PC-9 (cell line): ENCODE data around the gene ARMC2. TPM values are rescaled to one million over a fixed set of nuclear protein-coding genes. Genes with fewer than 3 reads are reported as not detected.

Source experiments
- BruUV-seq: library from RNA; stranded (reverse); fragments of 400-500 nt; replicated peaks from 2 replicates; lab custom pipeline; 2021; lab: Mats Ljungman, UMichigan
- CTCF ChIA-PET: fragments of 300-600 bp; sonication (Branson Sonifier 250); formaldehyde crosslinking; loops from one replicate; lab custom pipeline; 2022; ENCODE audit warnings: antibody characterized with exemption; lab: Charles Lee
- POLR2A ChIA-PET: fragments of 300-600 bp; sonication (Branson Sonifier 250); formaldehyde crosslinking; loops from one replicate; lab custom pipeline; 2022; ENCODE audit warnings: antibody characterized with exemption; ENCODE audit not compliant: unreplicated experiment; lab: Charles Lee
- DNase-seq, 2 experiments: peaks; one replicate each; pipeline versions ENCODE4 v3.0.0 to v3.0.0-alpha.2; 2015 to 2022; ENCODE audit warnings: mixed read lengths in 1 of 2
- H2AFZ ChIP-seq: fragments of 200-600 bp; sonication (generic); 2 replicates; pipeline ENCODE4 v1.8.1; 2017; ENCODE audit warnings: antibody characterized with exemption
- H3F3A ChIP-seq: fragments of 200-600 bp; sonication (generic); 2 replicates; pipeline ENCODE4 v1.8.1; 2017; ENCODE audit warnings: antibody characterized with exemption, mild to moderate bottlenecking, low read depth; ENCODE audit not compliant: insufficient read depth
- H3K27ac ChIP-seq: fragments of 200-600 bp; sonication (generic); 2 replicates; pipeline ENCODE4 v1.6.1; 2016; ENCODE audit warnings: mixed run types
- H3K27me3 ChIP-seq: fragments of 200-600 bp; sonication (generic); 2 replicates; pipeline ENCODE4 v1.6.1; 2016; ENCODE audit warnings: low read depth, mixed run types; ENCODE audit not compliant: insufficient read depth
- H3K36me3 ChIP-seq: fragments of 200-600 bp; sonication (generic); 2 replicates; pipeline ENCODE4 v1.6.1; 2016; ENCODE audit warnings: low read depth, mixed run types
- H3K4me1 ChIP-seq: fragments of 200-600 bp; sonication (generic); replicated peaks from 2 replicates; pipeline ENCODE4 v1.6.1; 2016; ENCODE audit warnings: mixed run types; ENCODE audit not compliant: insufficient read depth
- H3K4me2 ChIP-seq: fragments of 200-600 bp; sonication (generic); 2 replicates; pipeline ENCODE4 v1.6.1; 2017; ENCODE audit warnings: mixed run types
- H3K4me3 ChIP-seq: fragments of 200-600 bp; sonication (generic); 2 replicates; pipeline ENCODE4 v1.6.1; 2016; ENCODE audit warnings: mixed run types
- H3K79me2 ChIP-seq: fragments of 200-600 bp; sonication (generic); 2 replicates; pipeline ENCODE4 v1.6.1; 2017; ENCODE audit warnings: low read depth, mixed run types
- H3K9me2 ChIP-seq: fragments of 200-600 bp; sonication (generic); 2 replicates; pipeline ENCODE4 v1.8.1; 2017; ENCODE audit warnings: mild to moderate bottlenecking; ENCODE audit not compliant: insufficient read depth
- H3K9me3 ChIP-seq: fragments of 200-600 bp; sonication (generic); 2 replicates; pipeline ENCODE4 v1.8.1; 2016; ENCODE audit warnings: low read depth; ENCODE audit not compliant: insufficient read depth
- H4K20me1 ChIP-seq: fragments of 200-600 bp; sonication (generic); 2 replicates; pipeline ENCODE4 v1.8.1; 2017; ENCODE audit not compliant: insufficient read depth
- EZH2 ChIP-seq: fragments of 200-600 bp; sonication (generic); IDR thresholded peaks from 2 replicates; pipeline ENCODE4 v1.8.0; 2017; ENCODE audit warnings: antibody characterized with exemption, low read depth
- intact Hi-C: fragments of 100-400 bp; cut with micrococcal nuclease; formaldehyde crosslinking; loops from one replicate; pipeline ENCODE4 v1.10.0; 2022; ENCODE audit not compliant: unreplicated experiment
- total RNA-seq: library from RNA; stranded (reverse); gene quantifications from 2 replicates; pipeline ENCODE4 v1.2.3, GENCODE V29; 2021
- TF ChIP-seq, protein P1 (sequence below): fragments of 200-600 bp; sonication (generic); conservative IDR thresholded peaks from 2 replicates; pipeline ENCODE4 v1.6.1; 2017; ENCODE audit warnings: mixed run types, antibody characterized with exemption, mild to moderate bottlenecking, moderate library complexity

ARMC2 gene
- total RNA-seq, 1 experiment from 2014 or later: 15.5 TPM

DNA sequence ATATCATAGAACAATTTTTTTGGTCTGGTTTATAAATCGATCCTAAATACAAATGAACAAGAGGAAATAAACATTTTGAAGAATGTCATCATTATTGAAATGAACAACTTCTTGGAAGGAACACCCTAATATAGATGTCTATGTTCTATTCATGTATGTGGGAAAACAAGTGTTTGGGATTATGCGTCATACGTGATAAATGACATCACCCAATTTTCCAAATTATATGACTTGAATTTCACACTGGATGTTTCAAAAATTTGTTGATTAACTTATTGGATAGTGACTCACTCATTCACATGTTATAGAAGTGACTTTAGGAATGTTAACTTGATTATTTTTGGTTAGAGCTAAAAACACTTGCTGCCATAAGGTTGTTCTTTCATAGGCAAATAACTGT is 18.6 kb downstream of the ARMC2 start:
- no peak for DNase-seq
- Histone ChIP-seq H3K4me3 (no peak overlapping the region), H4K20me1 (no peaks in the 10 kb centered on the region), H3K9me3 (no peaks in the 10 kb centered on the region), H3F3A (peaks cover 5% of the 10 kb centered on the region; the same call in 1 of the 2 replicates), H3K36me3 (no peaks in the 10 kb centered on the region), H3K9me2 (no peaks in the 10 kb centered on the region), H3K79me2 (no peaks in the 10 kb centered on the region), H3K4me2 (no peak overlapping the region), H3K4me1 (peaks cover 10% of the 10 kb centered on the region), H3K27me3 (no peaks in the 10 kb centered on the region), H2AFZ (no peak overlapping the region), H3K27ac (no peak overlapping the region)
- intact Hi-C loops: no loop called here
- POLR2A ChIA-PET: no interaction called here
- BruUV-seq: no TSS peak
- no peak for TF ChIP-seq EZH2
- TF ChIP-seq, protein P1, sequence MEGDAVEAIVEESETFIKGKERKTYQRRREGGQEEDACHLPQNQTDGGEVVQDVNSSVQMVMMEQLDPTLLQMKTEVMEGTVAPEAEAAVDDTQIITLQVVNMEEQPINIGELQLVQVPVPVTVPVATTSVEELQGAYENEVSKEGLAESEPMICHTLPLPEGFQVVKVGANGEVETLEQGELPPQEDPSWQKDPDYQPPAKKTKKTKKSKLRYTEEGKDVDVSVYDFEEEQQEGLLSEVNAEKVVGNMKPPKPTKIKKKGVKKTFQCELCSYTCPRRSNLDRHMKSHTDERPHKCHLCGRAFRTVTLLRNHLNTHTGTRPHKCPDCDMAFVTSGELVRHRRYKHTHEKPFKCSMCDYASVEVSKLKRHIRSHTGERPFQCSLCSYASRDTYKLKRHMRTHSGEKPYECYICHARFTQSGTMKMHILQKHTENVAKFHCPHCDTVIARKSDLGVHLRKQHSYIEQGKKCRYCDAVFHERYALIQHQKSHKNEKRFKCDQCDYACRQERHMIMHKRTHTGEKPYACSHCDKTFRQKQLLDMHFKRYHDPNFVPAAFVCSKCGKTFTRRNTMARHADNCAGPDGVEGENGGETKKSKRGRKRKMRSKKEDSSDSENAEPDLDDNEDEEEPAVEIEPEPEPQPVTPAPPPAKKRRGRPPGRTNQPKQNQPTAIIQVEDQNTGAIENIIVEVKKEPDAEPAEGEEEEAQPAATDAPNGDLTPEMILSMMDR: no peak
- CTCF ChIA-PET: no interaction called here

DNA sequence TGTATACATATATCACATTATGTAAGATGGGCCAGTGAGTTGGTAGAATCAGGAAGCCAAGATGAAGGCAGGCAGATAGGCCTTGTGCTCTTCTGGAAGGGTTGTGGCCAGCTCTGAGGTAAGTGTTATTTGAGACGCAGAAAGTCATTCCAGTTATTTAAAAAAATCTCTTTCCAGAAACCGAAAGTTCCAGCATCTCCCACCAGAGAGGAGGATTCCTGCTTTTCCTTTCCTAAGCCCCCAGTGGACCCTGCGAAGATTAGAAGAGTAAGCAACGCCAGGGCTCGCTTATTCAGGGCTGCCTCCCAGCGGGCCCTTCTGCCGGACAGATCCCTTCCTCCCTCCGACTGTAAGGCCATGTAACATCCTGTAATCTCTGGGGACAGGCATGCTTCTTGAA is 20.4 kb downstream of the ARMC2 start:
- Histone ChIP-seq H3K9me3 (no peaks in the 10 kb centered on the region), H3F3A (peaks cover 5% of the 10 kb centered on the region; the same call in 1 of the 2 replicates), H3K27ac (no peak overlapping the region), H3K4me3 (no peak overlapping the region), H3K4me1 (peaks cover 10% of the 10 kb centered on the region), H3K27me3 (no peaks in the 10 kb centered on the region), H4K20me1 (no peaks in the 10 kb centered on the region), H3K4me2 (no peak overlapping the region), H2AFZ (no peak overlapping the region), H3K79me2 (no peaks in the 10 kb centered on the region), H3K36me3 (no peaks in the 10 kb centered on the region), H3K9me2 (no peaks in the 10 kb centered on the region)
- no TSS peak for BruUV-seq
- TF ChIP-seq, protein P1: no peak
- no peak for TF ChIP-seq EZH2
- ChIA-PET POLR2A (interaction anchor here (0.5 to 0.6 kb wide), 2 partner anchors 214 to 571 kb away, joined by 3 to 6 read pairs; no protein-coding TSS in a partner anchor), CTCF (no interaction called here)
- DNase-seq: no peak
- intact Hi-C loops: no loop called here

DNA sequence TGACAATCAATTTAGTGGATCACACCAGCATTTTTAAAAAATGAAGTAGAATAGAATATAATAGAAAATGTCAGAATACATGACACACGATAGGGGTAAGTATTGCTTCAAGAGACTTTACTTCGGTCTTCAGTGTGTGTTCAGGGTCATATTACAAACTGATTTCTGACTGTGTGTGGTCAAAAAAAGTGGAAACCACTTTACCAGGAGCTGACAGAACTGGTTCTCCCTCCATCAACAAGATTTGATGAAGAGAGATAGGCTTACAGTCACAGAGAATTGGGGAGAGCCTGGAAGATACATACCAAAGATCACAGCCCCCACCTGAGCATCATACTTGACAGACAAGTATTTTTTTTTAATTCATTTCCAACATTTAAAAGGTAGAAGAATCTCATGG is 21.7 kb downstream of the ARMC2 start:
- Histone ChIP-seq H4K20me1 (no peaks in the 10 kb centered on the region), H3F3A (peaks cover 5% of the 10 kb centered on the region; the same call in 1 of the 2 replicates), H3K4me3 (no peak overlapping the region), H2AFZ (no peak overlapping the region), H3K9me2 (no peaks in the 10 kb centered on the region), H3K36me3 (no peaks in the 10 kb centered on the region), H3K9me3 (no peaks in the 10 kb centered on the region), H3K79me2 (no peaks in the 10 kb centered on the region), H3K4me1 (peaks cover 10% of the 10 kb centered on the region), H3K27ac (no peak overlapping the region), H3K4me2 (no peak overlapping the region), H3K27me3 (no peaks in the 10 kb centered on the region)
- ChIA-PET POLR2A (no interaction called here), CTCF (no interaction called here)
- TF ChIP-seq, protein P1: no peak
- no peak for TF ChIP-seq EZH2
- intact Hi-C loops: no loop called here
- BruUV-seq: no TSS peak
- peak in 1 of 2 experiments; percentile 66 for DNase-seq
